Tibial artery (tissue), 4 donors: ENCODE results near the gene MITF.

ENCODE experiments used
- DNase-seq, 2 donors: peaks; one replicate each; pipeline ENCODE4 v3.0.0-alpha.2; 2019
- H3K27ac ChIP-seq, 2 donors: fragments of 200-600 bp; sonication (generic) in 1 of 2; 1 replicate in 1 of 2; 2 replicates in 1 of 2; pipeline ENCODE4 v1.5.1; 2018 to 2019; ENCODE audit warnings: mild to moderate bottlenecking in 1 of 2
- H3K27me3 ChIP-seq, 2 donors: fragments of 200-600 bp; sonication (generic) in 1 of 2; one replicate each; pipeline versions ENCODE4 v1.5.1 to v1.6.0; 2016 to 2019
- H3K36me3 ChIP-seq, 3 donors: fragments of 200-600 bp; sonication (generic) in 2 of 3; one replicate each; pipeline ENCODE4 v1.5.1; 2016 to 2019; ENCODE audit warnings: mild to moderate bottlenecking in 2 of 3
- H3K4me1 ChIP-seq, 4 donors: fragments of 200-600 bp; sonication (generic) in 2 of 4; 1 replicate in 3 of 4; 2 replicates in 1 of 4; pipeline ENCODE4 v1.5.1; 2016 to 2019
- H3K4me3 ChIP-seq, 2 donors: fragments of 200-600 bp; sonication (generic) in 1 of 2; 1 replicate in 1 of 2; 2 replicates in 1 of 2; pipeline ENCODE4 v1.5.1; 2018 to 2019; ENCODE audit warnings: mild to moderate bottlenecking in 2 of 2
- H3K9me3 ChIP-seq, 3 donors: fragments of 200-600 bp; sonication (generic) in 1 of 3; one replicate each; pipeline ENCODE4 v1.5.1; 2016 to 2019
- CTCF ChIP-seq, 2 experiments: fragments of 200-600 bp in 1 of 2; fragments of 450-650 bp in 1 of 2; IDR thresholded peaks; one replicate each; pipeline ENCODE4 v1.5.1; 2017 to 2019; ENCODE audit warnings: antibody characterized with exemption in 2 of 2, mild to moderate bottlenecking in 1 of 2, moderate library complexity in 1 of 2
- intact Hi-C: fragments of 100-400 bp; cut with DNase I; formaldehyde crosslinking; loops from one replicate; pipeline ENCODE4 v1.15.0; 2023; ENCODE audit warnings: low total_unique reads

MITF gene

GRCh38 chr3:69696367-69696766 is 42.9 kb upstream of the MITF start:
- no peak for TF ChIP-seq CTCF (IDR thresholded peaks at IDR 0.05)
- H3K4me1 ChIP-seq, result no peaks in the 10 kb centered on the region
- intact Hi-C loops, result no loop called here

GRCh38 chr3:69697381-69697780 is 41.9 kb upstream of the MITF start:
- Histone ChIP-seq H3K4me3 (no peak overlapping the region), H3K9me3 (peaks cover 0 to 9% (median 7%) of the 10 kb centered on the region in 3 donors), H3K27ac (no peak overlapping the region), H3K36me3 (no peaks in the 10 kb centered on the region), H3K4me1 (no peaks in the 10 kb centered on the region), H3K27me3 (no peaks in the 10 kb centered on the region)
- no peak for TF ChIP-seq CTCF (IDR thresholded peaks at IDR 0.05)
- no peak for DNase-seq
- intact Hi-C loops, result no loop called here

More at GRCh38 chr3:69696367-69696766, 42.9 kb upstream of the MITF start:
- DNase-seq, result no peak
- no peaks in the 10 kb centered on the region for H3K27me3 ChIP-seq
- H3K27ac ChIP-seq, result no peak overlapping the region
- no peaks in the 10 kb centered on the region for H3K36me3 ChIP-seq
- no peak overlapping the region for H3K4me3 ChIP-seq
- H3K9me3 ChIP-seq, result peaks cover 0 to 9% (median 7%) of the 10 kb centered on the region in 3 donors

GRCh38 chr3:69698728-69699127 is 40.5 kb upstream of the MITF start:
- no peak for DNase-seq
- no peaks in the 10 kb centered on the region for H3K4me1 ChIP-seq
- no peak overlapping the region for H3K27ac ChIP-seq
- intact Hi-C loops, result no loop called here
- no peaks in the 10 kb centered on the region for H3K27me3 ChIP-seq
- peaks cover 0 to 12% (median 9%) of the 10 kb centered on the region in 3 donors for H3K9me3 ChIP-seq
- no peaks in the 10 kb centered on the region for H3K36me3 ChIP-seq
- no peak for TF ChIP-seq CTCF (IDR thresholded peaks at IDR 0.05)
- H3K4me3 ChIP-seq, result no peak overlapping the region

GRCh38 chr3:69699183-69699582 is 40.1 kb upstream of the MITF start:
- H3K4me1 ChIP-seq, result no peaks in the 10 kb centered on the region
- H3K9me3 ChIP-seq, result peaks cover 0 to 12% (median 9%) of the 10 kb centered on the region in 3 donors
- no peaks in the 10 kb centered on the region for H3K36me3 ChIP-seq
- no peak for DNase-seq
- no peak overlapping the region for H3K27ac ChIP-seq
- no peaks in the 10 kb centered on the region for H3K27me3 ChIP-seq
- TF ChIP-seq CTCF (IDR thresholded peaks at IDR 0.05), result no peak
- no peak overlapping the region for H3K4me3 ChIP-seq
- intact Hi-C loops, result no loop called here

GRCh38 chr3:69700949-69701348 is 38.3 kb upstream of the MITF start:
- H3K4me1 ChIP-seq, result no peaks in the 10 kb centered on the region
- peaks cover 0 to 12% (median 9%) of the 10 kb centered on the region in 3 donors for H3K9me3 ChIP-seq
- intact Hi-C loops, result no loop called here
- DNase-seq, result no peak
- no peaks in the 10 kb centered on the region for H3K27me3 ChIP-seq
- no peaks in the 10 kb centered on the region for H3K36me3 ChIP-seq
- no peak overlapping the region for H3K27ac ChIP-seq
- no peak for TF ChIP-seq CTCF (IDR thresholded peaks at IDR 0.05)
- no peak overlapping the region for H3K4me3 ChIP-seq
